Chondrocyte (in vitro differentiated cells): ENCODE results near the gene CD9. TPM values are rescaled to one million over a fixed set of nuclear protein-coding genes. Genes with fewer than 3 reads are reported as not detected.
A peak's percentile ranks its signal among the peaks of the same experiment; 100 is the strongest.
"Not testable (repeated sequence)": the region's sequence is repeated elsewhere in the genome, so short reads cannot be mapped to it uniquely, and the experiment has no call there.

Experiments
- DNase-seq: peaks from one replicate; pipeline ENCODE4 v3.0.0; 2021; ENCODE audit warnings: mixed read lengths, low spot score
- H3K27ac Mint-ChIP-seq: one replicate; pipeline ENCODE4 v1.8.0; 2021; ENCODE audit warnings: mild to moderate bottlenecking, moderate library complexity, mixed read lengths; ENCODE audit not compliant: unreplicated experiment
- H3K27me3 Mint-ChIP-seq: 2 replicates; pipeline ENCODE4 v1.8.0; 2021; ENCODE audit warnings: low read depth, mixed read lengths
- H3K36me3 Mint-ChIP-seq: 2 replicates; pipeline ENCODE4 v1.8.0; 2021; ENCODE audit warnings: low read depth, mixed read lengths
- H3K4me1 Mint-ChIP-seq: 2 replicates; pipeline ENCODE4 v1.8.0; 2021; ENCODE audit warnings: low read depth, mild to moderate bottlenecking, mixed read lengths
- H3K4me3 Mint-ChIP-seq: one replicate; pipeline ENCODE4 v1.8.0; 2021; ENCODE audit warnings: mild to moderate bottlenecking, moderate library complexity, mixed read lengths; ENCODE audit not compliant: unreplicated experiment
- H3K9me3 Mint-ChIP-seq: 2 replicates; pipeline ENCODE4 v1.8.0; 2021; ENCODE audit warnings: low read depth, mixed read lengths
- total RNA-seq: library from RNA; stranded (reverse); gene quantifications from 3 replicates; pipeline ENCODE4 v1.2.1, GENCODE V29; 2021
- TF ChIP-seq, protein P1 (sequence below): fragments of 200-600 bp; sonication (generic); IDR thresholded peaks from 2 replicates; pipeline ENCODE4 v1.5.0; 2021; ENCODE audit warnings: antibody characterized with exemption, mild to moderate bottlenecking, moderate library complexity

CD9 gene
- total RNA-seq, 1 donor from 2014 or later, result 60.7 TPM

DNA sequence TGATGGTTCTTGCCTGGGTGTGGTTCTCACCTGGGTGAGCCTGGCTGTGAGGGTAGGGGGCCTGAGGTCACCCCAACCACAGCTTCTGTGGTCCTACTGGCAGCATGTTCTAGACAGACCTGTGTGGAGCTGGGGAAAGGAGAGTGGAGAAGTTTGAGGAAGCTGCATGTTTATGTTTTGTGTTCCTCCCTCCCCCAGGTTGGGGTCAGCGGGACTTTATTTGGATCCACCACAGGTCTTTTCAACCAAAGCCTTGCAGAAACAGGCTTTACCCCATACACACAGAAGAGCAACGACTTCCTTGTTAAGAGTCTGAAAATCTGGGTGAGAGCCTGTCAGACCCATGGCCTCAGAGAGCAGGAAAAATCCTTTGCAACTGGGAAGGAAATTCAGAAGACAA is 5.6 kb downstream of the CD9 start:
- H3K9me3 Mint-ChIP-seq, result no peaks in the 10 kb centered on the region
- no peak overlapping the region for H3K4me3 Mint-ChIP-seq
- no peaks in the 10 kb centered on the region for H3K27me3 Mint-ChIP-seq
- TF ChIP-seq, protein P1, sequence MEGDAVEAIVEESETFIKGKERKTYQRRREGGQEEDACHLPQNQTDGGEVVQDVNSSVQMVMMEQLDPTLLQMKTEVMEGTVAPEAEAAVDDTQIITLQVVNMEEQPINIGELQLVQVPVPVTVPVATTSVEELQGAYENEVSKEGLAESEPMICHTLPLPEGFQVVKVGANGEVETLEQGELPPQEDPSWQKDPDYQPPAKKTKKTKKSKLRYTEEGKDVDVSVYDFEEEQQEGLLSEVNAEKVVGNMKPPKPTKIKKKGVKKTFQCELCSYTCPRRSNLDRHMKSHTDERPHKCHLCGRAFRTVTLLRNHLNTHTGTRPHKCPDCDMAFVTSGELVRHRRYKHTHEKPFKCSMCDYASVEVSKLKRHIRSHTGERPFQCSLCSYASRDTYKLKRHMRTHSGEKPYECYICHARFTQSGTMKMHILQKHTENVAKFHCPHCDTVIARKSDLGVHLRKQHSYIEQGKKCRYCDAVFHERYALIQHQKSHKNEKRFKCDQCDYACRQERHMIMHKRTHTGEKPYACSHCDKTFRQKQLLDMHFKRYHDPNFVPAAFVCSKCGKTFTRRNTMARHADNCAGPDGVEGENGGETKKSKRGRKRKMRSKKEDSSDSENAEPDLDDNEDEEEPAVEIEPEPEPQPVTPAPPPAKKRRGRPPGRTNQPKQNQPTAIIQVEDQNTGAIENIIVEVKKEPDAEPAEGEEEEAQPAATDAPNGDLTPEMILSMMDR, result no peak
- no peak for DNase-seq
- H3K27ac Mint-ChIP-seq, result peak overlapping the region; percentile 56
- peaks cover 51% of the 10 kb centered on the region for H3K4me1 Mint-ChIP-seq
- no peaks in the 10 kb centered on the region for H3K36me3 Mint-ChIP-seq

DNA sequence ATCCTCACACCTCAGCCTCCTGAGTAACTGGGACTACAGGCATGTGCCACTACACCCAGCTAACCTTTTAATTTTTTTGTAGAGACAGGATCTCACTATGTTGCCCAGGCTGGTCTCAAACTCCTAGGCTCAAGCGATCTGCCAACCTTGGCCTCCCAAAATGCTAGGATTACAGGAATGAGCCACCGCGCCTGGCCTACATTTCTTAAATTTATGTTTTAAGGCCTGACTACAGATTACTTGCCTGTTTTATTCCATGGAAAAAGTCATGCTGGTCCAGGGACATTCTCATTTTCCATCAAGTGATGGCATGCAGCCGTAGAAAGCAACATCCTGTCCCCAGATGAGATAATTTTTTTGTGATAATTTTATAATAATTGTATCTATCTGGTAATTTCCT is 6.1 kb downstream of the CD9 start:
- TF ChIP-seq, protein P1, result no peak
- Mint-ChIP-seq H3K36me3 (no peaks in the 10 kb centered on the region), H3K9me3 (no peaks in the 10 kb centered on the region), H3K4me3 (no peak overlapping the region), H3K27me3 (no peaks in the 10 kb centered on the region), H3K27ac (peak overlapping the region; percentile 41), H3K4me1 (peaks cover 51% of the 10 kb centered on the region)
- DNase-seq, result no peak

DNA sequence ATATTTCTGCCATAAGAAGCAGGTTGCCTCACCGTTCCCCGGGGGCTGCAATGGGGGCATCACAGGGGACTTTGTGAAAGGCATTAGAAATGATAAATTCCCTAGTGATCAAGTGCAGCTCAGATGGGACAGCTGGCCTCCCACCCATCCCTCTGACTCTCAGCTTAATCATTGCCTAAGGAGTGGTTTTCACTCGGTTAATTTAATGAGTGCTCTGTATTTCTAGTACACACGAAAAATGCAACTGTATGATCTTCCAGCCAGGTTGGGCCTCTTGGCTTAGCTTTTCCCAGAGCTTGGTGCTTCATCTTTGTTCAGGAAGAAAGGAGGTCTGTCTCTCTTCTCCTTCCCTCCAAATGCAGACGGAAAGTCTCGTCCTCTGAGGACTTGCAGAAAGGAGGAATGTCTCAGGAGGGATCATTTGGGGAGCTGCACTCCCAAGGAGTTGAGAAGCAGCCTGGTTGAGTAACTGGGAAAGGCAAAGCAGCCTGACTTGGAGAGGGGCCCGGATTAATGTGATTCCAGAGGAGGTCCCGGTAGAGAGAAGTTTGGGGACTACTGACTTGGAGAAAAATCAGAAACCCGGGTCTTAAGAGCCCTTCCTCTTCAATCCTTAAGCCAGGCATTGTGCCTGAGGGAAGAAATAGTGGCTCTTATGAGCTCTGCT is 7.2 kb downstream of the CD9 start:
- peak overlapping the region; percentile 32 for H3K27ac Mint-ChIP-seq
- TF ChIP-seq, protein P1, result no peak
- H3K4me3 Mint-ChIP-seq, result no peak overlapping the region
- DNase-seq, result no peak
- H3K36me3 Mint-ChIP-seq, result no peaks in the 10 kb centered on the region
- peaks cover 54% of the 10 kb centered on the region for H3K4me1 Mint-ChIP-seq
- no peaks in the 10 kb centered on the region for H3K9me3 Mint-ChIP-seq
- H3K27me3 Mint-ChIP-seq, result no peaks in the 10 kb centered on the region

DNA sequence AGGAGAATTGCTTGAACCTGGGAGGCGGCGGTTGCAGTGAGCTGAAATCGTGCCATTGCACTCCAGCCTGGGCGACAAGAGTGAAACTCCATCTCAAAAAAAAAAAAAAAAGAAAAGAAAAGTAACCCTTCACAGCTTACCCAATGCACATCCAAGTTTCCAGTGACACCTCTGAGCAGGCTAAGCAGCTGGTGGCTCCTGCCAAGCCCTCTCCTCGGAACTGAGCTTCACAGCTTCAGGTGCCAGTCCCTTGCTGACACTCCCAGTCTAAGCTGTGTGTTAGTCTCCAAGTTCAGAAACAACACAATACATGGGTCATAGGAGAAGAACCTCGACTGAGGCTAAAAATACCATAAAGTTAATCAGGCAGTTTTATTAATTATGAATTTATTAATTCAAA is 7.9 kb downstream of the CD9 start:
- no peak overlapping the region for H3K27ac Mint-ChIP-seq
- no peaks in the 10 kb centered on the region for H3K27me3 Mint-ChIP-seq

DNA sequence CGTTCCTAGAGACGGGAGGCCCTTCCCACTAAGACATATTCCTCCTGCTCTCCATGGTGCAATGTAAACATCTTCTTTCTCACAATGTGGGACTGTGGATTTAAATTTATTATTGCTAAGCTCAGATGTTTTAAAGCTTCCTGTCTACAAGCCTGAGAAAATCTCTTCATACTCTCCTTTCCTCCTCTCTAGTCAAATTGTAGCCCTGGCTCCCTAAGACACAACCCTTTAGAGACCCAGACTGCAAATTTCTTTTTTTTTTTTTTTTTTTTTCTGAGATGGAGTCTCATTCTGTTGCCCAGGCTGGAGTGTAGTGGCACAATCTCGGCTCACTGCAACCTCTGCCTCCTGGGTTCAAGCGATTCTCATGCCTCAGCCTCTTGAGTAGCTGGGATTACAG is 9.2 kb downstream of the CD9 start:
- not testable (repeated sequence) for H3K9me3 Mint-ChIP-seq, DNase-seq, H3K27ac Mint-ChIP-seq, H3K4me3 Mint-ChIP-seq, H3K36me3 Mint-ChIP-seq, H3K27me3 Mint-ChIP-seq
- H3K4me1 Mint-ChIP-seq, result peaks cover 48% of the 10 kb centered on the region

More for the DNA sequence above, 7.9 kb downstream of the CD9 start:
- Mint-ChIP-seq H3K4me3 (no peak overlapping the region), H3K9me3 (no peaks in the 10 kb centered on the region), H3K4me1 (peaks cover 48% of the 10 kb centered on the region), H3K36me3 (no peaks in the 10 kb centered on the region)
- TF ChIP-seq, protein P1, result no peak
- no peak for DNase-seq

DNA sequence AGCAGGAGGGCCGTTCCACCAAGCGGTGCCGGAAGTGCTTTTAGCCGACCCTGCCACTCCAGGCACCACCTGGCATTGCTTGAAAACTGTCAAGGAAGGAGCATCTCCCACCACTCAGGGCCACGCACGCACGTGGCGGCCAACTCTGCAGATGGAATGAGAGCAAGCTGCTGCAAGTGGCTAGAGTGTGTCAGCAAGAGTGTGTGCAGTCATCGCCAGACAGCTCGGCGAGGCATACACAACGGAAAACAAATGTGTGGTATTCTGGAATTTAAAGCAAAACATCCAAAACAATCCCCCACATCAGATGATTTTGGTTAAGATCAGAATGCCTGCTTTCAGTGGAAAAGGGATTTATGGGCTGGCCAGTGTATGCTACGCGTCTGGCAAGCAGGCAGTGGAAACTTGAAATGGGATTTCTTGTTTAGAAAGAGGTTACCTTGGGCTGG is 11.2 kb downstream of the CD9 start:
- Mint-ChIP-seq H3K4me1 (peaks cover 56% of the 10 kb centered on the region), H3K36me3 (no peaks in the 10 kb centered on the region), H3K27me3 (no peaks in the 10 kb centered on the region), H3K4me3 (no peak overlapping the region), H3K9me3 (no peaks in the 10 kb centered on the region), H3K27ac (peak overlapping the region; percentile 70)
- no peak for DNase-seq
- TF ChIP-seq, protein P1, result no peak
